WTC11 (cell line): ENCODE data around the gene NINJ2. TPM values are rescaled to one million over a fixed set of nuclear protein-coding genes. Genes with fewer than 3 reads are reported as not detected.
A peak's percentile ranks its signal among the peaks of the same experiment; 100 is the strongest.

ENCODE experiments used
- ATAC-seq: fragments of 200-7000 bp; cut with Tn5 transposase; 2 replicates; pipeline ENCODE4 v1.10.0; 2021; ENCODE audit warnings: mild to moderate bottlenecking, moderate library complexity
- CTCF ChIA-PET: fragments of 300-600 bp; sonication (Branson Sonifier 250); formaldehyde crosslinking; loops from one replicate; lab custom pipeline; 2021; ENCODE audit warnings: antibody characterized with exemption; lab: Charles Lee
- POLR2A ChIA-PET: fragments of 350-600 bp; sonication (Branson Sonifier 250); formaldehyde crosslinking; loops from one replicate; lab custom pipeline; 2021; ENCODE audit warnings: antibody characterized with exemption; lab: Charles Lee
- DNase-seq: peaks from one replicate; pipeline ENCODE4 v3.0.0; 2021; ENCODE audit warnings: low spot score
- H3K27ac Mint-ChIP-seq: 2 replicates; pipeline ENCODE4 v1.8.0; 2021; ENCODE audit warnings: mixed read lengths
- H3K27me3 Mint-ChIP-seq: 2 replicates; pipeline ENCODE4 v1.8.0; 2021; ENCODE audit warnings: low read depth, mild to moderate bottlenecking, moderate library complexity, mixed read lengths
- H3K36me3 Mint-ChIP-seq: 2 replicates; pipeline ENCODE4 v1.8.0; 2021; ENCODE audit warnings: mixed read lengths
- H3K4me1 Mint-ChIP-seq: 2 replicates; pipeline ENCODE4 v1.8.0; 2022; ENCODE audit warnings: mixed read lengths
- H3K4me3 Mint-ChIP-seq: 2 replicates; pipeline ENCODE4 v1.8.0; 2021; ENCODE audit warnings: mild to moderate bottlenecking, moderate library complexity, mixed read lengths
- H3K9me3 Mint-ChIP-seq: 2 replicates; pipeline ENCODE4 v1.8.0; 2021; ENCODE audit warnings: mixed read lengths
- ATF2 ChIP-seq: sonication (generic); formaldehyde crosslinking; IDR thresholded peaks from 2 replicates; pipeline ENCODE4 v1.8.1; 2022; ENCODE audit warnings: low read depth, missing genetic modification reagents, borderline replicate concordance
- GABPB1 ChIP-seq: sonication (generic); formaldehyde crosslinking; IDR thresholded peaks from 2 replicates; pipeline ENCODE4 v1.8.1; 2023; ENCODE audit warnings: mild to moderate bottlenecking, missing genetic modification reagents
- GRHL2 ChIP-seq: fragments of 250-450 bp; sonication (Bioruptor Pico); IDR thresholded peaks from 2 replicates; pipeline ENCODE4 v1.8.0; 2022; ENCODE audit warnings: mild to moderate bottlenecking, moderate library complexity; ENCODE audit not compliant: insufficient replicate concordance, severe bottlenecking
- HMGXB4 ChIP-seq: sonication (generic); formaldehyde crosslinking; IDR thresholded peaks from 2 replicates; pipeline ENCODE4 v1.8.1; 2023; ENCODE audit warnings: mild to moderate bottlenecking, moderate library complexity, missing genetic modification reagents
- JUN ChIP-seq: sonication (generic); formaldehyde crosslinking; IDR thresholded peaks from 2 replicates; pipeline ENCODE4 v1.8.0; 2023; ENCODE audit warnings: mild to moderate bottlenecking, missing genetic modification reagents
- MAX ChIP-seq: sonication (generic); formaldehyde crosslinking; IDR thresholded peaks from 2 replicates; pipeline ENCODE4 v1.8.0; 2022; ENCODE audit warnings: mild to moderate bottlenecking, missing genetic modification reagents
- MXD4 ChIP-seq: fragments of 250-450 bp; sonication (Bioruptor Pico); IDR thresholded peaks from 2 replicates; pipeline ENCODE4 v1.8.0; 2021; ENCODE audit warnings: mild to moderate bottlenecking, moderate library complexity, borderline replicate concordance
- NFYB ChIP-seq: sonication (generic); formaldehyde crosslinking; conservative IDR thresholded peaks from 2 replicates; pipeline ENCODE4 v1.8.0; 2022; ENCODE audit warnings: low read depth, missing genetic modification reagents
- PREB ChIP-seq: sonication (generic); formaldehyde crosslinking; IDR thresholded peaks from 2 replicates; pipeline ENCODE4 v1.8.1; 2022; ENCODE audit warnings: mild to moderate bottlenecking, missing genetic modification reagents, moderate library complexity, borderline replicate concordance
- RELA ChIP-seq: sonication (generic); formaldehyde crosslinking; IDR thresholded peaks from 2 replicates; pipeline ENCODE4 v1.8.1; 2022; ENCODE audit warnings: missing genetic modification reagents, mild to moderate bottlenecking, borderline replicate concordance
- RORB ChIP-seq: fragments of 250-450 bp; sonication (Bioruptor Pico); IDR thresholded peaks from 2 replicates; pipeline ENCODE4 v1.9.0; 2021; ENCODE audit warnings: mild to moderate bottlenecking
- SOX15 ChIP-seq: fragments of 250-450 bp; sonication (Bioruptor Pico); IDR thresholded peaks from 2 replicates; pipeline ENCODE4 v1.9.0; 2021; ENCODE audit warnings: mild to moderate bottlenecking
- TCF7 ChIP-seq: sonication (generic); formaldehyde crosslinking; IDR thresholded peaks from 2 replicates; pipeline ENCODE4 v1.8.0; 2022; ENCODE audit warnings: mild to moderate bottlenecking, low read depth, missing genetic modification reagents, moderate library complexity
- ZBTB21 ChIP-seq: sonication (generic); formaldehyde crosslinking; IDR thresholded peaks from 2 replicates; pipeline ENCODE4 v1.8.1; 2023; ENCODE audit warnings: mild to moderate bottlenecking, missing genetic modification reagents, borderline replicate concordance
- ZNF138 ChIP-seq: sonication (generic); formaldehyde crosslinking; conservative IDR thresholded peaks from 2 replicates; pipeline ENCODE4 v1.8.1; 2022; ENCODE audit warnings: mild to moderate bottlenecking, moderate library complexity, missing genetic modification reagents
- ZNF232 ChIP-seq: sonication (generic); formaldehyde crosslinking; IDR thresholded peaks from 2 replicates; pipeline ENCODE4 v1.8.0; 2022; ENCODE audit warnings: mild to moderate bottlenecking, missing genetic modification reagents
- ZNF281 ChIP-seq: sonication (generic); formaldehyde crosslinking; IDR thresholded peaks from 2 replicates; pipeline ENCODE4 v1.8.0; 2023; ENCODE audit warnings: mild to moderate bottlenecking, missing genetic modification reagents
- ZNF317 ChIP-seq: sonication (generic); formaldehyde crosslinking; IDR thresholded peaks from 2 replicates; pipeline ENCODE4 v1.8.1; 2023; ENCODE audit warnings: low read depth, mild to moderate bottlenecking, moderate library complexity, missing genetic modification reagents, borderline replicate concordance
- ZNF425 ChIP-seq: fragments of 250-450 bp; sonication (Bioruptor Pico); conservative IDR thresholded peaks from 2 replicates; pipeline ENCODE4 v1.9.0; 2021; ENCODE audit warnings: mild to moderate bottlenecking
- ZSCAN18 ChIP-seq: fragments of 250-450 bp; sonication (Bioruptor Pico); IDR thresholded peaks from 2 replicates; pipeline ENCODE4 v2.1.2; 2022; ENCODE audit warnings: mild to moderate bottlenecking, moderate library complexity
- total RNA-seq: library from RNA; stranded (reverse); gene quantifications from 3 replicates; pipeline ENCODE4 v1.2.3, GENCODE V29; 2021

NINJ2 gene
- total RNA-seq, 1 experiment from 2014 or later: 0.42 TPM

- H3K4me3 Mint-ChIP-seq: no peak overlapping the region
- H3K4me1 Mint-ChIP-seq: peaks cover 18% of the 10 kb centered on the region
- no peak for TF ChIP-seq NFYB (CRISPR knock-in tag)
- no peak for TF ChIP-seq HMGXB4 (CRISPR knock-in tag)
- no peak for TF ChIP-seq GRHL2
- no peak for TF ChIP-seq SOX15 (CRISPR knock-in tag)
- DNase-seq (no peak), ATAC-seq (no peak)
- POLR2A ChIA-PET: no interaction called here
- CTCF ChIA-PET: interaction anchor here (0.7 kb wide), 2 partner anchors 131 to 346 kb away, joined by 4 read pairs; no protein-coding TSS in a partner anchor
- peaks cover 2% of the 10 kb centered on the region; the same call in 1 of the 2 replicates for H3K36me3 Mint-ChIP-seq
- peaks cover 27% of the 10 kb centered on the region for H3K27me3 Mint-ChIP-seq
- H3K27ac Mint-ChIP-seq: no peak overlapping the region
- peaks cover 8% of the 10 kb centered on the region for H3K9me3 Mint-ChIP-seq
Measured at GRCh38 chr12:573232-573631, 90.0 kb downstream of the NINJ2 start.

- no peak for ATAC-seq
- ChIA-PET POLR2A (no interaction called here), CTCF (interaction anchor here (0.9 to 1.2 kb wide), 2 partner anchors 148 to 178 kb away, joined by 3 read pairs; no protein-coding TSS in a partner anchor)
- Mint-ChIP-seq H3K9me3 (peaks cover 8% of the 10 kb centered on the region), H3K4me1 (peaks cover 13% of the 10 kb centered on the region), H3K36me3 (peaks cover 2% of the 10 kb centered on the region; the same call in 1 of the 2 replicates), H3K27me3 (peaks cover 27% of the 10 kb centered on the region), H3K4me3 (no peak overlapping the region), H3K27ac (no peak overlapping the region)
- no peak for DNase-seq
- TF ChIP-seq JUN: no peak
- TF ChIP-seq GABPB1: no peak
- TF ChIP-seq ZNF425: no peak
- TF ChIP-seq MXD4 (CRISPR knock-in tag): no peak
- TF ChIP-seq RORB: no peak
- no peak for TF ChIP-seq MAX (CRISPR knock-in tag)
- no peak for TF ChIP-seq TCF7
- no peak for TF ChIP-seq ZBTB21
- TF ChIP-seq ZNF232 (CRISPR knock-in tag): no peak
Measured at GRCh38 chr12:572532-572899, 90.7 kb downstream of the NINJ2 start.

GRCh38 chr12:571795-572531 is 91.3 kb downstream of the NINJ2 start:
- peak overlapping the region; percentile 79; the same call in 1 of the 2 replicates for H3K4me3 Mint-ChIP-seq
- H3K27ac Mint-ChIP-seq: no peak overlapping the region
- H3K4me1 Mint-ChIP-seq: peaks cover 13% of the 10 kb centered on the region
- no peak for ATAC-seq
- POLR2A ChIA-PET: no interaction called here
- H3K36me3 Mint-ChIP-seq: peaks cover 2% of the 10 kb centered on the region; the same call in 1 of the 2 replicates
- no peak for DNase-seq
- H3K9me3 Mint-ChIP-seq: peaks cover 8% of the 10 kb centered on the region
- H3K27me3 Mint-ChIP-seq: peaks cover 25% of the 10 kb centered on the region
- CTCF ChIA-PET: interaction anchor here (0.6 to 2.0 kb wide), 4 partner anchors 24 to 525 kb away, joined by 3 to 9 read pairs (median 3); no protein-coding TSS in a partner anchor
- TF ChIP-seq ATF2 (CRISPR knock-in tag): no peak
- TF ChIP-seq RELA (CRISPR knock-in tag): no peak
- no peak for TF ChIP-seq ZNF138 (CRISPR knock-in tag)
- no peak for TF ChIP-seq ZNF281 (CRISPR knock-in tag)
- no peak for TF ChIP-seq ZNF317
- no peak for TF ChIP-seq ZSCAN18 (CRISPR knock-in tag)
- TF ChIP-seq PREB (CRISPR knock-in tag): no peak
